Mesenchymal stem cell (in vitro differentiated cells and primary cell): Measurements from ENCODE around the gene YWHAQ.
"Not testable (repeated sequence)": the region's sequence is repeated elsewhere in the genome, so short reads cannot be mapped to it uniquely, and the experiment has no call there.

Source experiments
- DNase-seq: peaks from one replicate; pipeline ENCODE4 v3.0.0-alpha.2; 2013
- H2AFZ ChIP-seq: one replicate; pipeline ENCODE4 v1.6.1; 2013; ENCODE audit warnings: low read depth, mild to moderate bottlenecking, control low read depth, inconsistent platforms, low read length, moderate library complexity
- H2AK5ac ChIP-seq: 2 replicates; pipeline ENCODE4 v1.6.1; 2013; ENCODE audit warnings: low read length, moderate library complexity, mild to moderate bottlenecking, inconsistent platforms; ENCODE audit not compliant: severe bottlenecking
- H2BK120ac ChIP-seq: one replicate; pipeline ENCODE4 v1.6.1; 2013; ENCODE audit warnings: low read depth, mild to moderate bottlenecking, inconsistent platforms, low read length, moderate library complexity
- H2BK12ac ChIP-seq, 2 experiments: one replicate each; pipeline ENCODE4 v1.6.1; 2013; ENCODE audit warnings: inconsistent platforms in 2 of 2, low read length in 2 of 2, mild to moderate bottlenecking in 2 of 2, moderate library complexity in 2 of 2, control low read depth in 1 of 2
- H2BK15ac ChIP-seq: one replicate; pipeline ENCODE4 v1.6.1; 2013; ENCODE audit warnings: mild to moderate bottlenecking, low read depth, inconsistent platforms; ENCODE audit not compliant: poor library complexity, severe bottlenecking
- H2BK5ac ChIP-seq: 2 replicates; pipeline ENCODE4 v1.6.1; 2013; ENCODE audit warnings: low read depth, mild to moderate bottlenecking, low read length, control low read depth, inconsistent platforms; ENCODE audit not compliant: poor library complexity, severe bottlenecking
- H3K14ac ChIP-seq, 2 experiments: one replicate each; pipeline ENCODE4 v1.6.1; 2013; ENCODE audit warnings: inconsistent platforms in 2 of 2, low read length in 2 of 2, control low read depth in 1 of 2, mild to moderate bottlenecking in 1 of 2, moderate library complexity in 1 of 2
- H3K18ac ChIP-seq, 2 experiments: one replicate each; pipeline ENCODE4 v1.6.1; 2013; ENCODE audit warnings: inconsistent platforms in 2 of 2, low read length in 2 of 2, control low read depth in 1 of 2, low read depth in 1 of 2, mild to moderate bottlenecking in 1 of 2
- H3K23ac ChIP-seq, 2 experiments: one replicate each; pipeline ENCODE4 v1.6.1; 2013; ENCODE audit warnings: inconsistent platforms in 2 of 2, low read length in 2 of 2, mild to moderate bottlenecking in 2 of 2, moderate library complexity in 2 of 2, control low read depth in 1 of 2
- H3K27ac ChIP-seq: 2 replicates; pipeline ENCODE4 v1.5.1; 2013; ENCODE audit warnings: mild to moderate bottlenecking, moderate library complexity, low read length, control low read depth, inconsistent platforms; ENCODE audit not compliant: poor library complexity, severe bottlenecking
- H3K27me3 ChIP-seq, 2 experiments: 2 replicates each; pipeline versions ENCODE4 v1.6.1 to v1.7.0; 2013; ENCODE audit warnings: low read length in 2 of 2, mild to moderate bottlenecking in 2 of 2, moderate library complexity in 2 of 2, control low read depth in 1 of 2, inconsistent platforms in 1 of 2; ENCODE audit not compliant: control insufficient read depth in 1 of 2, insufficient read depth in 1 of 2
- H3K36me3 ChIP-seq, 2 experiments: 2 replicates each; pipeline versions ENCODE4 v1.6.1 to v1.7.0; 2013; ENCODE audit warnings: low read length in 2 of 2, control low read depth in 1 of 2, inconsistent platforms in 1 of 2, low read depth in 1 of 2, mild to moderate bottlenecking in 1 of 2; ENCODE audit not compliant: insufficient read depth in 2 of 2, control insufficient read depth in 1 of 2
- H3K4ac ChIP-seq, 2 experiments: one replicate each; pipeline ENCODE4 v1.6.1; 2013; ENCODE audit warnings: inconsistent platforms in 2 of 2, low read length in 2 of 2, mild to moderate bottlenecking in 2 of 2, moderate library complexity in 2 of 2, control low read depth in 1 of 2, low read depth in 1 of 2
- H3K4me1 ChIP-seq: 2 replicates; pipeline ENCODE4 v1.6.1; 2013; ENCODE audit warnings: low read depth, low read length, control low read depth; ENCODE audit not compliant: control insufficient read depth, insufficient read depth
- H3K4me2 ChIP-seq: 2 replicates; pipeline ENCODE4 v1.6.1; 2013; ENCODE audit warnings: low read length, mild to moderate bottlenecking, inconsistent platforms; ENCODE audit not compliant: poor library complexity, severe bottlenecking
- H3K4me3 ChIP-seq, 2 experiments: 2 replicates each; pipeline versions ENCODE4 v1.5.1 to v1.7.0; 2013; ENCODE audit warnings: low read length in 2 of 2, mild to moderate bottlenecking in 2 of 2, control low read depth in 1 of 2, low read depth in 1 of 2; ENCODE audit not compliant: insufficient read depth in 1 of 2
- H3K79me1 ChIP-seq: replicated peaks from 2 replicates; pipeline ENCODE4 v1.6.1; 2013; ENCODE audit warnings: mild to moderate bottlenecking, control low read depth, low read length, inconsistent platforms; ENCODE audit not compliant: poor library complexity, severe bottlenecking
- H3K9ac ChIP-seq: 2 replicates; pipeline ENCODE4 v1.7.0; 2013; ENCODE audit warnings: mild to moderate bottlenecking, low read length, moderate library complexity
- H3K9me3 ChIP-seq: 2 replicates; pipeline ENCODE4 v1.7.0; 2013; ENCODE audit warnings: mild to moderate bottlenecking, low read length; ENCODE audit not compliant: control insufficient read depth
- H4K8ac ChIP-seq: one replicate; pipeline ENCODE4 v1.6.1; 2013; ENCODE audit warnings: inconsistent platforms, mild to moderate bottlenecking, low read length, moderate library complexity
- H4K91ac ChIP-seq: one replicate; pipeline ENCODE4 v1.6.1; 2013; ENCODE audit warnings: mild to moderate bottlenecking, low read length, inconsistent platforms
- WGBS: methylation state at CpG from one replicate; pipeline ENCODE4 v1.1.7; 2013; ENCODE audit warnings: mixed read lengths; 5-methylcytosine and 5-hydroxymethylcytosine counted together

Gene YWHAQ

GRCh38 chr2:9550859-9551391 lies 79.9 kb downstream of the YWHAQ start:
- H3K23ac ChIP-seq, H2BK120ac ChIP-seq, H3K14ac ChIP-seq, H2AK5ac ChIP-seq, DNase-seq, H2BK12ac ChIP-seq, H3K4ac ChIP-seq, H2AFZ ChIP-seq, H4K8ac ChIP-seq, H3K36me3 ChIP-seq, H3K4me2 ChIP-seq, H3K4me3 ChIP-seq, H4K91ac ChIP-seq, H3K79me1 ChIP-seq, H2BK15ac ChIP-seq, H2BK5ac ChIP-seq, H3K9me3 ChIP-seq, H3K27ac ChIP-seq, H3K27me3 ChIP-seq, H3K18ac ChIP-seq, H3K9ac ChIP-seq: not testable (repeated sequence)
- WGBS, result 98% methylated on average over 5 of the region's 7 CpGs
- peaks cover 14% of the 10 kb centered on the region for H3K4me1 ChIP-seq

- H2BK12ac ChIP-seq, result no peak overlapping the region
- 96% methylated on average over 9 of the region's 9 CpGs for whole genome bisulfite sequencing
Observed at GRCh38 chr2:9549420-9549819, 81.4 kb downstream of the YWHAQ start.

GRCh38 chr2:9548506-9548905 lies 82.3 kb downstream of the YWHAQ start:
- H3K4me1 ChIP-seq, result peaks cover 19% of the 10 kb centered on the region
- DNase-seq, result peak; percentile 46
- H3K9ac ChIP-seq, result no peak overlapping the region
- H2BK5ac ChIP-seq, result no peak overlapping the region
- H4K91ac ChIP-seq, result no peak overlapping the region
- H3K18ac ChIP-seq, result no peak overlapping the region
- H3K27me3 ChIP-seq, result no peaks in the 10 kb centered on the region
- H3K4me2 ChIP-seq, result no peak overlapping the region
- H3K14ac ChIP-seq, result no peak overlapping the region
- no peak overlapping the region for H2BK12ac ChIP-seq
- no peak overlapping the region for H4K8ac ChIP-seq
- H2AK5ac ChIP-seq, result no peak overlapping the region
- no CpG with 5 or more reads among the region's 2 CpGs for WGBS
- H3K23ac ChIP-seq, result no peak overlapping the region
- H3K9me3 ChIP-seq, result no peaks in the 10 kb centered on the region
- H3K36me3 ChIP-seq, result no peaks in the 10 kb centered on the region
- H3K79me1 ChIP-seq, result peaks cover 1% of the 10 kb centered on the region
- no peak overlapping the region for H2AFZ ChIP-seq
- H2BK15ac ChIP-seq, result no peak overlapping the region
- H2BK120ac ChIP-seq, result no peak overlapping the region
- H3K4me3 ChIP-seq, result no peak overlapping the region
- H3K27ac ChIP-seq, result peak overlapping the region; percentile 63
- no peak overlapping the region for H3K4ac ChIP-seq

More at GRCh38 chr2:9549420-9549819, 81.4 kb downstream of the YWHAQ start:
- H2BK120ac ChIP-seq, result no peak overlapping the region
- no peak overlapping the region for H3K23ac ChIP-seq
- no peak overlapping the region for H3K4me2 ChIP-seq
- no peaks in the 10 kb centered on the region for H3K79me1 ChIP-seq
- no peak overlapping the region for H3K4me3 ChIP-seq
- DNase-seq, result no peak
- H2AK5ac ChIP-seq, result peak overlapping the region; percentile 36
- no peak overlapping the region for H4K8ac ChIP-seq
- no peak overlapping the region for H3K14ac ChIP-seq
- H2BK5ac ChIP-seq, result no peak overlapping the region
- no peak overlapping the region for H3K4ac ChIP-seq
- H3K27me3 ChIP-seq, result no peaks in the 10 kb centered on the region
- no peak overlapping the region for H2AFZ ChIP-seq
- no peak overlapping the region for H4K91ac ChIP-seq
- H2BK15ac ChIP-seq, result no peak overlapping the region
- no peak overlapping the region for H3K9ac ChIP-seq
- H3K36me3 ChIP-seq, result no peaks in the 10 kb centered on the region
- no peak overlapping the region for H3K27ac ChIP-seq
- H3K9me3 ChIP-seq, result no peaks in the 10 kb centered on the region
- peaks cover 20% of the 10 kb centered on the region for H3K4me1 ChIP-seq
- no peak overlapping the region for H3K18ac ChIP-seq

DNA sequence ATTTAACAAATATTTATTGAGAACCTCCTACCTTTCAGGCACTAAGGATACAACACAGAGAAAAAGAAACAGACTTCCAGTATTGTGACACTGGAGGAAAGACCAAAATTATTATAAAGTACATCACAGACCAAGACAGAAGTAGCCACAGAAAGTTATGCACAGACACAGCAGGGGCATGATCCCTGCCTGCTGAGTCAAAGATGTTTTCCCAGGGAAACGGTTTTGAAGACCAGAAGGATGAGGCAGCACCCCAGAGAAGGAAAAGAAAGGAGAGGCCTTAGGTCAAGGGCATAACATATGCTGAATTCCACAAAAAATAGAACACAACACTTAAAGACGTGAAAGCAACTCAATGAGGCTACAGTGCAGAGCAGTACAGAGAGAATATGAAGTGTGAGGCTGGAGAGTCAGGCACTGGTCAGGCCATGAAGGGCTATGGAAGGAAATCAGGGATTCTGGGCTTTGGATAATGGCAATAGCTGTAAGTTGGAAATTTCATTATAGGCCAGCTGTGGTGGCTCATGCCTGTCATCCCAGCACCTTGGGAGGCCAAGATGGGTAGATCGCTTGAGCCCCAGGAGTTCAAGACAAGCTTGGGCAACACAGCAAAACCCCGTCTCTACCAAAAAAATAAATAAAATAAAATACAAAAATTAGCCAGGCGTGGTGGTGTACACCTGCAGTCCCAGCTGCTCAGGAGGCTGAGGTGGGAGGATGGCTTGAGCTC lies 83.4 kb downstream of the YWHAQ start:
- Histone ChIP-seq H2AFZ (no peak overlapping the region), H3K23ac (no peak overlapping the region), H2BK120ac (no peak overlapping the region), H3K36me3 (no peaks in the 10 kb centered on the region), H3K18ac (peak overlapping the region in 1 of 2 experiments; percentile 77), H3K79me1 (peaks cover 3% of the 10 kb centered on the region), H3K9ac (no peak overlapping the region), H4K91ac (no peak overlapping the region), H3K14ac (peak overlapping the region in 1 of 2 experiments; percentile 11), H2AK5ac (no peak overlapping the region), H3K27ac (peak overlapping the region; percentile 63), H3K4me3 (no peak overlapping the region), H4K8ac (no peak overlapping the region), H3K27me3 (no peaks in the 10 kb centered on the region), H3K9me3 (no peaks in the 10 kb centered on the region), H3K4me2 (no peak overlapping the region), H2BK12ac (no peak overlapping the region), H2BK5ac (no peak overlapping the region), H3K4ac (no peak overlapping the region), H3K4me1 (peaks cover 19% of the 10 kb centered on the region), H2BK15ac (no peak overlapping the region)
- peak; percentile 83 for DNase-seq
- WGBS, result 65% methylated on average over 3 of the region's 5 CpGs
